ENCODE measurements around the gene NELFE.

NELFE gene

DNA sequence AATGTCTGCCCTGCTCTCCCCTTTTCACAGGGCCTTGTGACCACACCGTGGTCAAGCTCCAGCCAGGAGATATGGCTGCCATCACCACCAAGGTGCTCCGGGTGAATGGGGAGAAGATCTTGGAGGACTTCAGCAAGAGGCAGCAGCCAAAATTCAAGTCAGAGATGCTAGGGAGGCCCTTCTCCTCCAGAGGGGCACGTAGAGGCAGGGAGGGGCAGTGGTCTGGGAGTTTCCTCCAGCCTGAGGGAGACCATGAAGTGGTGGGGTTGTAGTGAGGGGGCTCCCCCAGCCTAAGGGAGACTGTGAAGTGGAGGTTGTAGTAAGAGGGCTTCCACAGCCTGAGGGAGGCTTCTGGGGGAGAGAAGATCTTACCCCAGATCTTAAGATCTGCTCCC lies 9.2 kb upstream of the NELFE start:
- DNase-seq (ENCODE audit: low read depth), result no peak
- no peak for TF ChIP-seq CTCF (IDR thresholded peaks at IDR 0.05; ENCODE audit: low read depth, low read length, missing control alignments)
- in situ Hi-C loops (cut with HindIII; ENCODE audit: low sequenced_read_pairs), result no loop called here
- H3K4me3 ChIP-seq (ENCODE audit: low read depth, low read length), result no peak overlapping the region

DNA sequence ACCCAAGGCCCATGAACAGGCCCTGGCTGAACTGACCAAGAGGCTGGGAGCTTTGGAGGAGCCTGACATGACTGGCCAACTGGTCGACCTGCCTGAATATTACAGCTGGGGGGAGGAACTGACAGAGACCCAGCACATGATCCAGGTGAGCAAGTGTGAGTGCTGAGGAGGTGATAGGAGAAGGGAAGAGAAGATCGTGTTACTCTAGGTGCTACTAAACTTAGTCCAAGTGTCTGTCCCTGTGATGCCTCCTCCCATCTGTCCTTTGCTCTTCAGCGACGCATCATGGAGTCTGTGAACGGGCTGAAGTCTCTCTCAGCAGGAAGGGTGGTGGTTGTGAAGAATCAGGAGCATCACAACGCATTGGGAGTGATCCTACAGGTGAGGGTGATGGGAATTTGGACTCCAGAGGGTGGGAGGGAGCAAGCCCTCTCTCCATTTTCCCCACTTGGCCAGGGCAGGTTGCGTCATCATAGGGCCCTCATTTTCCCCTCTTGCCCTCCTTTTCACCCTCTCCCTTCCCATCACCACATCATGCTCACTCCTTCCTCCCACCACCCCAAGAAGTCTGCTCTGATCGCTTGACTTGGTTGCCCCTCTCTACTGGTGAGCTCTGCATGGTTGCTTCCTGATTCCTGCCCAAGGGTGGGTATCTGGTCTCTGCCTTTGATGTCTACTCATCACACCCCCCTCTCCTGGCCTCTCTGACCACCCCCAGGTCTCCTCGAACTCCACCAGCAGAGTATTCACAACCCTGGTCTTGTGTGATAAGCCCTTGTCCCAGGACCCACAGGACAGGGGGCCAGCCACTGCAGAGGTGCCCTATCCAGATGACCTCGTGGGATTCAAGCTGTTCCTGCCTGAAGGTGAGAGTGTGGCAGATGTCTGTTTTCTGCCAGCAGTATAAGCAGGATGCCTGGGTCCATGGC lies 8.5 kb upstream of the NELFE start:
- no peak overlapping the region for H3K4me3 ChIP-seq (ENCODE audit: low read depth, low read length)
- in situ Hi-C loops (cut with HindIII; ENCODE audit: low sequenced_read_pairs), result no loop called here
- DNase-seq (ENCODE audit: low read depth), result no peak
- TF ChIP-seq CTCF (IDR thresholded peaks at IDR 0.05; ENCODE audit: low read depth, low read length, missing control alignments), result no peak

DNA sequence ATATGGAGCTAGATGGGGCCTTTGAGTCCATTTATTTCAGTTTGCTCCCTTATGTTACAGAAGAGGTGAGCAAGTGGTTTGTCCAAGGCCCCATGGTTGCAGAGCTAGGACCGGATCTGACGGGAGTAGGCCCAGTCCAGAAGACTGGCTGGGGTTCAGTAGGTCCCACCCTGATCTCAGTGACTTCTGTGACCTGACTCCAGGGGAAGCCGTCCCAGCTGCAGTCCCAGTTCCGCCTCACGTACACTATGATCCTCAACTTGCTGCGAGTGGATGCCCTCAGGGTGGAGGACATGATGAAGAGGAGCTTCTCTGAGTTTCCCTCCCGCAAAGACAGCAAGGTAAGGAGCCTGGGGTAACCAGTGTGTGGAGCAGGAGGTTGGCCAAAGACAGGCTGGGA lies 7.7 kb upstream of the NELFE start:
- H3K4me3 ChIP-seq (ENCODE audit: low read depth, low read length), result no peak overlapping the region
- DNase-seq (ENCODE audit: low read depth), result no peak
- TF ChIP-seq CTCF (IDR thresholded peaks at IDR 0.05; ENCODE audit: low read depth, low read length, missing control alignments), result no peak
- in situ Hi-C loops (cut with HindIII; ENCODE audit: low sequenced_read_pairs), result no loop called here

GRCh38 chr6:31965700-31966099 lies 6.9 kb upstream of the NELFE start:
- DNase-seq (ENCODE audit: low read depth), result no peak
- TF ChIP-seq CTCF (IDR thresholded peaks at IDR 0.05; ENCODE audit: low read depth, low read length, missing control alignments), result no peak
- H3K4me3 ChIP-seq (ENCODE audit: low read depth, low read length), result no peak overlapping the region
- in situ Hi-C loops (cut with HindIII; ENCODE audit: low sequenced_read_pairs), result no loop called here

DNA sequence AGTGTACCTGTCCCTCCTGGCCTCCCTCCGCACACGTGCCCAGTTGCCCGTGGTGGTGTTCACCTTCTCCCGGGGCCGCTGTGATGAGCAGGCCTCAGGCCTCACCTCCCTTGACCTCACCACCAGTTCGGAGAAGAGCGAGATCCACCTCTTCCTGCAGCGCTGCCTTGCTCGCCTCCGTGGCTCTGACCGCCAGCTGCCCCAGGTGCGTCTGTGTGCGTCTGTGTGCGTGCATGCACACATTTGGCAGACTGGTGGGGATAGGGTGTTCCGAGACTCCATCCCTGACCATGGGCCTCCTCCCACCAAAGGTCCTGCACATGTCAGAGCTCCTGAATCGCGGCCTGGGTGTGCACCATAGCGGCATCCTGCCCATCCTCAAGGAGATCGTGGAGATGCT lies 5.2 kb upstream of the NELFE start:
- DNase-seq (ENCODE audit: low read depth), result no peak
- in situ Hi-C loops (cut with HindIII; ENCODE audit: low sequenced_read_pairs), result no loop called here
- no peak overlapping the region for H3K4me3 ChIP-seq (ENCODE audit: low read depth, low read length)
- TF ChIP-seq CTCF (IDR thresholded peaks at IDR 0.05; ENCODE audit: low read depth, low read length, missing control alignments), result no peak

DNA sequence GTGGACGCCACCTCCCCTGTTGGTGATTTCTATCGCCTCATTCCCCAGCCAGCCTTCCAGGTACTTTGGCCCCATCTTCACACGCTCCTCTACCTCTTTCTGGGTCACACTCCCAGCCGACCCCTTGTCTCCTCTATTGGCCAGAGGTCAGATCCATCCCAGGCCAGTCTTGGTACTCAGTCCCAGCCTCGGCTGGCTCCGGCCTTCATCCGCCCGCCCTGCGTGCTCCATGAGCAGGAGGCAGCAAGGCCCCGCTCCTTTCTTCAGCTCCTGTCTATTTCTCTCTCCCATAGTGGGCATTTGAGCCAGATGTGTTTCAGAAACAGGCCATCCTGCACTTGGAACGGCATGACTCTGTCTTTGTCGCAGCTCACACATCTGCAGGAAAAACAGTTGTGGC lies 2.8 kb upstream of the NELFE start:
- no peak for DNase-seq (ENCODE audit: low read depth)
- no peak for TF ChIP-seq CTCF (IDR thresholded peaks at IDR 0.05; ENCODE audit: low read depth, low read length, missing control alignments)
- in situ Hi-C loops (cut with HindIII; ENCODE audit: low sequenced_read_pairs), result no loop called here
- H3K4me3 ChIP-seq (ENCODE audit: low read depth, low read length), result no peak overlapping the region

Measured in astrocyte of the cerebellum (primary cell).